Transverse colon (tissue), 4 donors: ENCODE results near the gene MINDY2. TPM values are rescaled to one million over a fixed set of nuclear protein-coding genes. Genes with fewer than 3 reads are reported as not detected.
A peak's percentile ranks its signal among the peaks of the same experiment; 100 is the strongest.
"Not testable (repeated sequence)": the region's sequence is repeated elsewhere in the genome, so short reads cannot be mapped to it uniquely, and the experiment has no call there.

Source experiments
- DNase-seq: peaks from one replicate; pipeline ENCODE4 v3.0.0-alpha.2; 2019
- H3K27ac ChIP-seq, 4 donors: fragments of 200-600 bp; sonication (generic); 2 replicates each; pipeline ENCODE4 v1.5.1; 2016 to 2018; ENCODE audit warnings: inconsistent platforms in 4 of 4
- H3K27me3 ChIP-seq: fragments of 200-600 bp; sonication (generic); 2 replicates; pipeline ENCODE4 v1.5.1; 2017; ENCODE audit warnings: inconsistent platforms
- H3K36me3 ChIP-seq, 4 donors: fragments of 200-600 bp; sonication (generic); 2 replicates each; pipeline ENCODE4 v1.5.1; 2017 to 2019; ENCODE audit warnings: inconsistent platforms in 4 of 4
- H3K4me1 ChIP-seq, 4 donors: fragments of 200-600 bp; sonication (generic); 2 replicates each; pipeline ENCODE4 v1.5.1; 2017 to 2020; ENCODE audit warnings: inconsistent platforms in 4 of 4
- H3K4me3 ChIP-seq, 4 donors: fragments of 200-600 bp; sonication (generic); 1 replicate in 1 of 4; 2 replicates in 3 of 4; pipeline versions ENCODE4 v1.5.1 to v1.6.1; 2017 to 2019; ENCODE audit warnings: inconsistent platforms in 4 of 4
- H3K9me3 ChIP-seq, 2 donors: fragments of 200-600 bp; sonication (generic); 2 replicates each; pipeline ENCODE4 v1.5.1; 2017 to 2019; ENCODE audit warnings: inconsistent platforms in 2 of 2
- EP300 ChIP-seq: sonication (generic); formaldehyde crosslinking; IDR thresholded peaks from one replicate; pipeline ENCODE4 v1.6.1; 2017; ENCODE audit warnings: antibody characterized with exemption, low read depth
- POLR2A ChIP-seq: fragments of 450-650 bp; IDR thresholded peaks from one replicate; pipeline ENCODE4 v1.6.1; 2016; ENCODE audit warnings: antibody characterized with exemption, mild to moderate bottlenecking, moderate library complexity
- POLR2AphosphoS5 ChIP-seq, 3 donors: sonication (generic); formaldehyde crosslinking; IDR thresholded peaks; one replicate each; pipeline ENCODE4 v1.6.1; 2016; ENCODE audit warnings: antibody characterized with exemption in 3 of 3
- WGBS, 2 donors: methylation state at CpG; one replicate each; pipeline ENCODE4 v1.1.5; 2018; ENCODE audit warnings: low coverage in 1 of 2; 5-methylcytosine and 5-hydroxymethylcytosine counted together
- in situ Hi-C, 4 donors: fragments of 200-750 bp; cut with MboI; loops; one replicate each; pipeline versions ENCODE4 v1.15.0 to v1.15.1; 2017; ENCODE audit warnings: low sequenced_read_pairs in 3 of 4, low pct_ligation_motif_present in 1 of 4, low pct_unique_long_range_greater_than_20kb in 1 of 4
- intact Hi-C: fragments of 100-400 bp; cut with DNase I; formaldehyde crosslinking; loops from one replicate; pipeline ENCODE4 v1.15.1; 2023; ENCODE audit warnings: low total_unique reads
- total RNA-seq, 4 donors: library from RNA; depleted of rRNA; stranded (reverse); fragments of >200 nt; gene quantifications; one replicate each; pipeline ENCODE4 v1.1.0, GENCODE V29; 2016
- TF ChIP-seq, protein P1 (sequence below), 5 experiments: fragments of 200-600 bp in 3 of 5; fragments of 450-650 bp in 2 of 5; sonication (generic) in 3 of 5; IDR thresholded peaks; 1 replicate in 2 of 5; 2 replicates in 3 of 5; pipeline ENCODE4 v1.5.1; 2016 to 2017; ENCODE audit warnings: antibody characterized with exemption in 5 of 5, inconsistent platforms in 3 of 5, mild to moderate bottlenecking in 2 of 5, moderate library complexity in 1 of 5

The MINDY2 gene
- total RNA-seq, 4 donors from 2014 or later, result 7.4 to 13.9 (median 12.0) TPM

DNA sequence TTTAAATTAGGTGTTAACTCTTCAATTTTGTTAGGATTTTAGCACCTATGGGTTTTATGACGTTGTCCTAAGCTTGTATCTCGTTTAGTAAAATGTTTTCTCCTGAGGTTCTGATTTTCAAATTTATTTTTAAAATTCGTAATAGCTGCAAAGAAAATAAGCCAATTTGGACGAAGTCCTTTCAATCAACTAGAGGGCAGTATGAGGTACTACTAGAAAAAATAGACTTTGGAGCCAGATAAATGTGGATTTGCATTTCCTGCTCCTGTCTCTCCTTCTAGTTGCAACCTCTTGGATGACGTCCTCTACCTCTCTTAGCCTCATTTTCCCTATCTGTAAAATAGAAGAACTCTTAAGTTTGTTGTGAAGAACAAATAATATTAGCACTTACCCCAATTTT, 81.2 kb downstream of the MINDY2 start:
- in situ Hi-C loops, result no loop called here

DNA sequence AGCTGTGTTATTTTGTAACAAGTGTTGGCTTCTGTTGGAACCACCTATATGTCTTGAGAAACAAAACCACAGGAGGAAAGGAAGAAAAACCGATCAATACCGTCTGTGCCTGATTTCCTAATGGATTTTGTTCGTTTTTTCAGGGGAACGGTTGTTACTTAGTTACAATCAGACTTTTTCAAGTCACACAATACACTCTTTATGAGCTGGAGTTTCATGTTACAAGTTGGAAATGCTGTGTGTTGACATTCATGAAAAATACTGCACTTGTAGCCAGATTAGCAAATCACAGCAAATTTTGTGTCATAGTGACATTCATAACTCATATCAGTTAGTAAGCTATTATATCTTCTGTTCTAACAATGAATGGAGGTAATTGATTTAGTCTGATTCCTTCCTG, 83.5 kb downstream of the MINDY2 start:
- WGBS, 2 donors, result 85 to 94% methylated on average over 4 of the region's 4 CpGs
- H3K27me3 ChIP-seq, result no peaks in the 10 kb centered on the region
- H3K9me3 ChIP-seq, result no peaks in the 10 kb centered on the region
- no peak for DNase-seq
- in situ Hi-C loops, result no loop called here
- H3K4me1 ChIP-seq, result peaks cover 0 to 3% (median 0%) of the 10 kb centered on the region in 4 donors
- no peak overlapping the region for H3K27ac ChIP-seq
- no peak overlapping the region for H3K4me3 ChIP-seq
- H3K36me3 ChIP-seq, result peaks cover 0 to 13% (median 2%) of the 10 kb centered on the region in 4 donors
- intact Hi-C loops, result no loop called here
- TF ChIP-seq POLR2AphosphoS5 (IDR thresholded peaks at IDR 0.05) (no peak), POLR2A (no peak), EP300 (no peak)
- TF ChIP-seq, protein P1, sequence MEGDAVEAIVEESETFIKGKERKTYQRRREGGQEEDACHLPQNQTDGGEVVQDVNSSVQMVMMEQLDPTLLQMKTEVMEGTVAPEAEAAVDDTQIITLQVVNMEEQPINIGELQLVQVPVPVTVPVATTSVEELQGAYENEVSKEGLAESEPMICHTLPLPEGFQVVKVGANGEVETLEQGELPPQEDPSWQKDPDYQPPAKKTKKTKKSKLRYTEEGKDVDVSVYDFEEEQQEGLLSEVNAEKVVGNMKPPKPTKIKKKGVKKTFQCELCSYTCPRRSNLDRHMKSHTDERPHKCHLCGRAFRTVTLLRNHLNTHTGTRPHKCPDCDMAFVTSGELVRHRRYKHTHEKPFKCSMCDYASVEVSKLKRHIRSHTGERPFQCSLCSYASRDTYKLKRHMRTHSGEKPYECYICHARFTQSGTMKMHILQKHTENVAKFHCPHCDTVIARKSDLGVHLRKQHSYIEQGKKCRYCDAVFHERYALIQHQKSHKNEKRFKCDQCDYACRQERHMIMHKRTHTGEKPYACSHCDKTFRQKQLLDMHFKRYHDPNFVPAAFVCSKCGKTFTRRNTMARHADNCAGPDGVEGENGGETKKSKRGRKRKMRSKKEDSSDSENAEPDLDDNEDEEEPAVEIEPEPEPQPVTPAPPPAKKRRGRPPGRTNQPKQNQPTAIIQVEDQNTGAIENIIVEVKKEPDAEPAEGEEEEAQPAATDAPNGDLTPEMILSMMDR (IDR thresholded peaks at IDR 0.05), result no peak

More for the DNA sequence above, 81.2 kb downstream of the MINDY2 start:
- intact Hi-C loops, result no loop called here
- H3K4me3 ChIP-seq, result no peak overlapping the region
- no peaks in the 10 kb centered on the region for H3K9me3 ChIP-seq
- 77 to 78% methylated on average over 5 of the region's 5 CpGs for WGBS, 2 donors
- no peaks in the 10 kb centered on the region for H3K27me3 ChIP-seq
- TF ChIP-seq, protein P1 (IDR thresholded peaks at IDR 0.05), result peak in 1 of 5 experiments; percentile 28
- no peak for TF ChIP-seq POLR2A
- DNase-seq, result no peak
- H3K4me1 ChIP-seq, result peaks cover 0 to 3% (median 0%) of the 10 kb centered on the region in 4 donors
- no peak overlapping the region for H3K27ac ChIP-seq
- peaks cover 0 to 13% (median 2%) of the 10 kb centered on the region in 4 donors for H3K36me3 ChIP-seq

DNA sequence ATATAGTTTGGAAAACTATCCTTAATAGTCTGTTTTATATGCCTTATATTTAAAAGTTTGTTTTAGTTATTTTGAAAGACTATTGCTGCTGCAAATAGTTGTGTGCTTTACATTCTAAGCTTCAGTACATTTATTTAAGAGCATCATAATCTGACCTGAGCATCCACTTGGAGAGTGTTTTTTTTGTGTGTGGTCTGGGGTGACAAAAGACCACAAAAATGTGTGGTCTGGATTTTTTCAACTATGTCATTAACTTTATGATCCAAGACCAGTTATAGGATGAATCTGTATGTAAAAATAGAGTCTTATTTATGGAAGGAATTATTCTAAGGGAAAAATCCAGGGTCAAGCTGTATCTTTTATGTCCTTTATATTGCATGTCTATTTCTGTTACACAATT, 85.0 kb downstream of the MINDY2 start:
- TF ChIP-seq, protein P1 (IDR thresholded peaks at IDR 0.05), result no peak
- TF ChIP-seq POLR2AphosphoS5 (IDR thresholded peaks at IDR 0.05), result no peak
- no peak for TF ChIP-seq EP300
- TF ChIP-seq POLR2A, result no peak
- Histone ChIP-seq H3K4me3 (no peak overlapping the region), H3K9me3 (no peaks in the 10 kb centered on the region), H3K36me3 (peaks cover 0 to 13% (median 2%) of the 10 kb centered on the region in 4 donors), H3K27ac (no peak overlapping the region), H3K27me3 (no peaks in the 10 kb centered on the region), H3K4me1 (peaks cover 0 to 3% (median 0%) of the 10 kb centered on the region in 4 donors)
- no peak for DNase-seq
- intact Hi-C loops, result no loop called here
- in situ Hi-C loops, result no loop called here

DNA sequence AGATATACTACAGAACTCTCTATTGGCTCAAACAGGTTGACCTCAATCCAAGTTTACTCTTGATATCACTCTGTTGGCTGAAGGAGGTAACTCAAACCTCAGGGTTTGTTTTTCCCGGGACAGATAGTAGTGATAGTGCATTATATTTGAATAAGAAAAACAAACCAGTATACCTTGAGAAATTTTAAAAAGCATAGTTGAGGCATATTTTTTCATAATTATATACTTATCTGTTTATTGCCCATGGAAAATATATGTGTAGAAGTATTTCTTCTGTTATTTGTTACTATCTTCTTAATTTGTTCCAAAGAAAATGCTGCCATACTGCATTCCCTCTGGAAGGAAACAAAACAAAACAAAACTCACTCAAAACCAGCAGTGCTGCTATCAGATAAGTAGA, 85.5 kb downstream of the MINDY2 start:
- H3K27me3 ChIP-seq, H3K9me3 ChIP-seq, H3K27ac ChIP-seq, DNase-seq, H3K4me3 ChIP-seq, in situ Hi-C loops, H3K4me1 ChIP-seq, intact Hi-C loops: not testable (repeated sequence)
- 50% methylated on average over 1 of the region's 1 CpG for WGBS, 2 donors
- peaks cover 0 to 13% (median 2%) of the 10 kb centered on the region in 4 donors for H3K36me3 ChIP-seq

DNA sequence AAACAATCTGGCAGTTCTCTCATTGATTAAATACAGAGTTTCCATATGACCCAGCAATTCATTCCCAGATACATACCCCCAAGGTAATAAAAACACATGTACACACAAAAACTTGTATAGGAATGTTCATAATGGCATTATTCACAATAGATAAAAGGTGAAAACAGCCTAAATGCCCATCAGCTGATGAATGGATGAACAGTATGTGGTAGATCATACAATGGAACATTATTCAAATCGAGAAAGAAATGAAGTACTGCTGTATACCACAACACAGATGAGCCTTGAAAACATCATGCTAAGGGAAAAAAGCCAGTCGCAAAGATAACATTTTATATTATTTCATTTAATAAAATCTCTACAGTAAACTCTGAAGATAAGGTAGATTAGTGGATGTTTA, 91.2 kb downstream of the MINDY2 start:
- Histone ChIP-seq H3K4me1 (peaks cover 0 to 7% (median 2%) of the 10 kb centered on the region in 4 donors), H3K4me3 (no peak overlapping the region)

More for the DNA sequence above, 91.2 kb downstream of the MINDY2 start:
- Histone ChIP-seq H3K36me3 (no peaks in the 10 kb centered on the region), H3K27ac (no peak overlapping the region), H3K27me3 (no peaks in the 10 kb centered on the region), H3K9me3 (no peaks in the 10 kb centered on the region)
- no peak for DNase-seq
- intact Hi-C loops (no loop called here), in situ Hi-C loops (no loop called here)
- 86 to 100% methylated on average over 2 of the region's 2 CpGs for WGBS, 2 donors
- TF ChIP-seq EP300, result no peak
- no peak for TF ChIP-seq POLR2AphosphoS5 (IDR thresholded peaks at IDR 0.05)
- TF ChIP-seq, protein P1 (IDR thresholded peaks at IDR 0.05), result no peak
